GM19463 (cell line): ENCODE data around the gene RFX4.

ENCODE experiments used
- ATAC-seq: cut with Tn5 transposase; IDR thresholded peaks from one replicate; pipeline ENCODE4 v1.9.1; 2021; ENCODE audit warnings: mild to moderate bottlenecking, moderate library complexity; ENCODE audit not compliant: unreplicated experiment

RFX4 gene

DNA sequence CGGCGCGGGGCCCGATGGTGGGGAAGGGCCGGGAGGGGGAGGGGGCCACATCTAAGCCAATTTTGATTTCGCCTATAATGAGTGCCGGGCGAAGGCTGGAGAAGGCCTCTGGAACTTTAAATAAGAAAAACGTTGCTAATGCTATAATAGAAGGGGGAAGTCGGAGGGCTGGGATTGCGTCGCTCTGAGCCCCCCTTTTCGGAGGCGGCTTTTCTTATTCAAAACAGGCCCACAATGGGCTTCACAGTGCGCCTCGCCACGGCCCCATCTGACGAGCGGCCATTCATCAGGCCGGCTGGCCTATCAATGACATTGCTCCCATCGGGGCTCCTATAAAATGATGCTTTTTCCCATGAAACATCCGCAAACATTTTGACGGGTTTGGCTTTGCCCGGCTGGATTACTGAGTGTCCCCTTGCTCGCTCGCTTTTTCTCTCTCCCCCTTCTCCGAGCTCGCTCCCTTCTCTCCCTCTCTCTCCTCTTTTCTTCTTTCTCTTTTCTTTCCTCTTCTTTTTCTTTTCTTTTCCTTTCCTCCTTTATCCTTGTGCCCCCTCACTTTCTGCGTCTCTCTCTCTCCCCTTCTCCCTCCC lies at the start of gene RFX4:
RFX4 (plus strand) TSS at position 364 of the 590 bp plus-strand sequence. CDS start 317 bp downstream, outside the sequence.
- no peak for ATAC-seq

GRCh38 chr12:106541201-106541600 lies 41.6 kb upstream of the RFX4 start:
- ATAC-seq, result no peak

GRCh38 chr12:106551410-106551809 lies 31.4 kb upstream of the RFX4 start:
- ATAC-seq, result no peak

GRCh38 chr12:106552228-106552627 lies 30.6 kb upstream of the RFX4 start:
- ATAC-seq, result no peak

- no peak for ATAC-seq
Observed at GRCh38 chr12:106564678-106565329, 18.0 kb upstream of the RFX4 start.

GRCh38 chr12:106566771-106567170 lies 16.0 kb upstream of the RFX4 start:
- ATAC-seq, result no peak

- ATAC-seq, result no peak
Observed at GRCh38 chr12:106573239-106573638, 9.6 kb upstream of the RFX4 start.

- ATAC-seq, result no peak
Observed at GRCh38 chr12:106576848-106577247, 6.0 kb upstream of the RFX4 start.

- no peak for ATAC-seq
Observed at GRCh38 chr12:106580671-106581508, 1.9 kb upstream of the RFX4 start.

DNA sequence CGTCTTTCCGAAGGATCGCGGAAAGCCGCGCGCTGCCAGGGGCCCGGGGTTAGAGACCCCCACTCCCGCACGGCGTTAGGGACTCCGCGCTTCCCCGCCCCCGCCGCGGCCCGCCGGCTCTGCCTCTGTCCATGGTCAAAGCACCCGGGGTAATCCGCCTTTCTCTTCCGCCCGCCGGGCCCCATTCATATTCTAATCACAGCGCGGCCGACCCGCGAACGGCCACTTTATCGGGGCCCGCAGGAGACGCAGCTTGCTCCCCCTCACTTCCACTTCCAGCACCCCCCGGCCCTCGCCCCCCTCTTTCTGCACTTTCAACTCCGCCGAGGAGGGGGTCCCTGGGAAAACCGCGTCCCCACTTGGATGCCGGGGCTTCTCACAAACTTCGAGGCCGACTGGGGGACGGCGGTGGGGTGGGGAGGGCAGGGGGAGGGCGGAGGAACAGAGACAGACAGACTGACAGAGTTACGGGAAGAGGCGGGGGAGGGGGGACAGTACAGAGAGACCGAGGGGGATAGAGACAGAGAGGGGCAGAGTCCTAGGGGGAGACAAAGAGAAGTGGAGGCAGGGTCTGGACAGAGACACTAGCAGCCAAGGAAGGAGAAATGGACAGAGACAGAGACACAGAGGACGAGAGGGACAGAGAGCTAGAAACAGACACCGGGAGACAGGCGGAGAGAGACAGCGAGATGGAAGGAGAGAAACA lies 1.1 kb upstream of the RFX4 start:
- no peak for ATAC-seq

DNA sequence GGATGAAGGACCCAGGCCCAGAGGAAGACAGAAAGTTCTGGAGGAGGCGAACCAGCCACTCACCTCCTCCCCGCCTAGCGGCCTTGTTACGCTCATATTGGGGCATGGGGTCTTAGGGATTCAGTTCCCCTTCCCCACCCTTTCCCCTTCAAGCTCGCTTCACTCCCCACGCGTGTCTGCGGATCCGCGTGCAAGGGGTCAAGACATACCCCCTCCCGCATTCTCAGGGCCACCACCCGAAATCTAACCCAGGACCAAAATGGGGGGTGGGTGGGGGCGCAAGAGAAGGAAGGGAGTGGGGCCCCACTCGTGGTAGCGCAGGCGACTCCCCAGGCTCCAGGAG lies 584 bp upstream of the RFX4 start:
- ATAC-seq, result no peak

GRCh38 chr12:106583242-106584103 lies 669 bp downstream of the RFX4 start:
- no peak for ATAC-seq

- no peak for ATAC-seq
Observed at GRCh38 chr12:106584104-106585064, 1.6 kb downstream of the RFX4 start.

DNA sequence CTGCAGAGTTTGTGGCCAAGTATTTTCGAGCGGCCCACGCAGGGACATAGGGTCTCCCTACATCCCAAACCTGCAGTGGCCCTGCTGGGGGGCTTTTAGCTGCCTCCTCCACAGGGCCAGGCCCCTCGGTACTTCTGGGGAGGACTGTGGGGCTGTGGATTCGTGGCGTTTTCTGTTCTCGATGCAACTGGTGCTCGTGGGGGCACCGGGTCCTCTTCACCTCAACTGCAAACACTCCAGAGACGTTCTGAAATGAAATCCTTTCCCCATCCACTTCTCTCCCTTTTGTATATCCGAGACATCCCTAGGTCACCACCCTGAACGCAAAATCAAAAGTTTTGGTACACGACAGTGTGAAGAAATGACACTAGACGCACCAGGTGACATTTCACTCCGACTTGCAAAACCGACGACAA lies 2.3 kb downstream of the RFX4 start:
- ATAC-seq, result no peak

DNA sequence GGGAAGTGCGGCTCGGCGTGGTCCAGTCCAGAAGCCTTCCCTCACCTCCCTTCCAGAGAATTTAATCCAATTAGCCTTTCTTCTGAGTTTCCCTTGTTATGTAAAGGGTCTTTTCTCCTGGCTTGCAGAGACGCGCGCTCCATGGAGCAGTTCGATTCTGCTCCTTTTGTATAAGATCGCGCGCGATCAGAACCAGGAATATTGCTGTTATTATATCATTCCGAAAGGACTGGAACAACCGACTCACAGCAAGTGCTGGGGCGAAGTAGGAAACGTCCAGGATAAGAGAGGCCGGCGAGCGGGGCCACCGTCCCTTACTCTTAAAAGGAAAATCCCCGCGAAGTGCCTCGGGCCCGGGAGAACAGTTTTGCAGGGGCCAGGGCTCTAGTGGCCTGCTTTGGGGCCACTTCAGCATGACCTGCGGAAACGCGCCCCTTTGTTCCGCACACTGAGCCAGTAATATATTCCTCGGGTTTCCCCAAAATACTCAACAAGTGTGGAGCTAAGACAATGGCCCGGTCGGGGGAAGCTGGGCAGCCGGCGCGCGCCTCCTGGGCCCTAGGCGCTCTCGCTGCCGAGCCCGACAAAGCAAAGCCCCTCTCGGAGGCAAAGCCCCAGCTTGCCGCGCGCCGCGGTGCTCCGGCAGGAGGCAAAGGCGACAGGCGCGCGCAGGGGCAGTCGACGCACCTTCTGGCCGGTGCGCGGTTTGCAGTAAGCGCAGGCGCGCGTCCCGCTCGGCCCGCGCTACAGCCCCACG lies 2.9 kb downstream of the RFX4 start:
- ATAC-seq, result no peak

- ATAC-seq, result no peak
Observed at GRCh38 chr12:106586278-106586802, 3.5 kb downstream of the RFX4 start.

- ATAC-seq, result no peak
Observed at GRCh38 chr12:106586803-106587684, 4.2 kb downstream of the RFX4 start.
